ENCODE results near the gene TSEN34.
"Not testable (repeated sequence)": the region's sequence is repeated elsewhere in the genome, so short reads cannot be mapped to it uniquely, and the experiment has no call there.

The TSEN34 gene

GRCh38 chr19:54207983-54208783 lies 17.1 kb downstream of the TSEN34 start:
- no peak for TF ChIP-seq CTCF (IDR thresholded peaks at IDR 0.05; ENCODE audit: borderline replicate concordance, control extremely low read depth, extremely low read depth, insufficient read depth, missing control alignments)
- peak; percentile 76 for DNase-seq (ENCODE audit: low spot score)

GRCh38 chr19:54208784-54209057 lies 17.6 kb downstream of the TSEN34 start:
- TF ChIP-seq CTCF (IDR thresholded peaks at IDR 0.05; ENCODE audit: borderline replicate concordance, control extremely low read depth, extremely low read depth, insufficient read depth, missing control alignments), result no peak
- DNase-seq (ENCODE audit: low spot score), result no peak
- in situ Hi-C loops (cut with MboI; ENCODE audit: low sequenced_read_pairs, unreplicated experiment), result no loop called here

More at GRCh38 chr19:54207983-54208783, 17.1 kb downstream of the TSEN34 start:
- in situ Hi-C loops (cut with MboI; ENCODE audit: low sequenced_read_pairs, unreplicated experiment), result no loop called here

- DNase-seq (ENCODE audit: low spot score), result no peak
- no peak for TF ChIP-seq CTCF (IDR thresholded peaks at IDR 0.05; ENCODE audit: borderline replicate concordance, control extremely low read depth, extremely low read depth, insufficient read depth, missing control alignments)
- in situ Hi-C loops (cut with MboI; ENCODE audit: low sequenced_read_pairs, unreplicated experiment), result no loop called here
These were observed 18.1 kb downstream of the TSEN34 start for GRCh38 chr19:54209058-54209810.

GRCh38 chr19:54209811-54210494 lies 18.8 kb downstream of the TSEN34 start:
- TF ChIP-seq CTCF (IDR thresholded peaks at IDR 0.05; ENCODE audit: borderline replicate concordance, control extremely low read depth, extremely low read depth, insufficient read depth, missing control alignments), result no peak
- no peak for DNase-seq (ENCODE audit: low spot score)
- in situ Hi-C loops (cut with MboI; ENCODE audit: low sequenced_read_pairs, unreplicated experiment), result no loop called here

GRCh38 chr19:54211235-54211634 lies 20.1 kb downstream of the TSEN34 start:
- in situ Hi-C loops (cut with MboI; ENCODE audit: low sequenced_read_pairs, unreplicated experiment), result no loop called here
- no peak for TF ChIP-seq CTCF (IDR thresholded peaks at IDR 0.05; ENCODE audit: borderline replicate concordance, control extremely low read depth, extremely low read depth, insufficient read depth, missing control alignments)
- no peak for DNase-seq (ENCODE audit: low spot score)

GRCh38 chr19:54214217-54214616 lies 23.1 kb downstream of the TSEN34 start:
- in situ Hi-C loops (cut with MboI; ENCODE audit: low sequenced_read_pairs, unreplicated experiment), result not testable (repeated sequence)

GRCh38 chr19:54214734-54215133 lies 23.6 kb downstream of the TSEN34 start:
- DNase-seq (ENCODE audit: low spot score); in situ Hi-C loops (cut with MboI; ENCODE audit: low sequenced_read_pairs, unreplicated experiment): not testable (repeated sequence)

More at GRCh38 chr19:54214217-54214616, 23.1 kb downstream of the TSEN34 start:
- DNase-seq (ENCODE audit: low spot score), result not testable (repeated sequence)
